ENCODE results near the gene CABLES2. TPM values are rescaled to one million over a fixed set of nuclear protein-coding genes. Genes with fewer than 3 reads are reported as not detected.

CABLES2 gene
- total and polyA plus RNA-seq, 2 of the 4 experiments (the other 2 are of a cell fraction): 1.4 to 5.1 TPM

- intact Hi-C loops (cut with micrococcal nuclease): no loop called here
- TF ChIP-seq SMC3 (IDR thresholded peaks at IDR 0.05; ENCODE audit: low read depth, low read length): no peak
- no peak for TF ChIP-seq CHD1 (IDR thresholded peaks at IDR 0.05; ENCODE audit: low read depth, low read length)
- TF ChIP-seq ELK1 (IDR thresholded peaks at IDR 0.05; ENCODE audit: borderline replicate concordance, low read depth, low read length): no peak
- TF ChIP-seq FOS (IDR thresholded peaks at IDR 0.05; ENCODE audit: low read depth, low read length): no peak
- no peak for TF ChIP-seq MAFK (IDR thresholded peaks at IDR 0.05; ENCODE audit: low read depth, low read length)
- TF ChIP-seq CEBPB (IDR thresholded peaks at IDR 0.05; ENCODE audit: low read depth, low read length): peak; percentile 5; the same call in 1 of the 2 replicates
- Histone ChIP-seq H4K5ac (ENCODE audit: low read depth, low read length) (peak overlapping the region; percentile 23; the same call in 1 of the 2 replicates), H3K56ac (ENCODE audit: extremely low read depth, insufficient read depth, low read length) (no peak overlapping the region), H3K4me2 (ENCODE audit: low read depth, low read length) (no peak overlapping the region), H2BK15ac (ENCODE audit: low read depth, low read length) (no peak overlapping the region), H2BK20ac (ENCODE audit: low read depth, low read length) (peak overlapping the region; percentile 42; the same call in 1 of the 2 replicates), H2AK5ac (ENCODE audit: low read depth, low read length) (peak overlapping the region; percentile 58; the same call in 1 of the 2 replicates), H3K4me1 (ENCODE audit: control insufficient read depth, insufficient read depth, low read length) (peaks cover 46% of the 10 kb centered on the region), H2BK120ac (ENCODE audit: low read depth, low read length) (peak overlapping the region; percentile 80), H3K79me1 (ENCODE audit: low read depth in 1 of 2, low read length in 2 of 2) (no peaks in the 10 kb centered on the region), H3K23ac (ENCODE audit: low read depth, low read length) (no peak overlapping the region), H4K20me1 (ENCODE audit: insufficient read depth, low read length) (peaks cover 12% of the 10 kb centered on the region), H2AK9ac (replicated peaks; ENCODE audit: low read depth, low read length, poor library complexity) (peak overlapping the region; percentile 88), H3K4me3 (ENCODE audit: insufficient read depth, low read depth, low read length) (no peak overlapping the region), H4K91ac (ENCODE audit: insufficient read depth, low read depth, low read length) (0 out of 2 replicates have a peak overlapping the region, but pooled peaks have one; percentile 27), H3K9me3 (ENCODE audit: control insufficient read depth, insufficient read depth, low read length) (no peaks in the 10 kb centered on the region), H2BK5ac (ENCODE audit: low read depth, low read length, poor library complexity, severe bottlenecking) (no peak overlapping the region), H3K9me1 (ENCODE audit: insufficient read depth, low read length) (peaks cover 13% of the 10 kb centered on the region; the same call in 1 of the 2 replicates), H3K27ac (ENCODE audit: insufficient read depth, low read length) (peak overlapping the region; percentile 51; the same call in 1 of the 2 replicates), H3K14ac (replicated peaks; ENCODE audit: low read depth, low read length) (0 out of 2 replicates have a peak overlapping the region, but pooled peaks have one; percentile 58), H3K4ac (ENCODE audit: low read depth, low read length) (peak overlapping the region; percentile 66), H4K8ac (ENCODE audit: low read depth in 2 of 2, low read length in 2 of 2) (peak overlapping the region in 1 of 2 experiments; percentile 64; a peak in 1 of 4 replicates), H3K36me3 (ENCODE audit: control insufficient read depth, insufficient read depth, low read length) (no peaks in the 10 kb centered on the region), H3K9ac (ENCODE audit: low read depth, low read length) (no peak overlapping the region), H3K18ac (ENCODE audit: low read depth, low read length) (peak overlapping the region; percentile 3; the same call in 1 of the 2 replicates), H3K27me3 (ENCODE audit: control insufficient read depth, insufficient read depth, low read length) (no peaks in the 10 kb centered on the region), H2AFZ (replicated peaks; ENCODE audit: low read length, poor library complexity) (peak overlapping the region; percentile 67)
- DNase-seq: peak; percentile 79
- ChIA-PET CTCF (interaction anchor here (0.6 kb wide), 1 partner anchor 68 kb away, joined by 3 read pairs; the partner anchor contains the start of gene ADRM1), POLR2A (ENCODE audit: unreplicated experiment) (interaction anchor here (0.5 kb wide), 1 partner anchor 10 kb away, joined by 3 read pairs; no protein-coding TSS in a partner anchor)
- dilution Hi-C loops (cut with HindIII; ENCODE audit: low sequenced_read_pairs, unreplicated experiment): no loop called here
- WGBS, 2 experiments (ENCODE audit: extremely low coverage in 2 of 2, insufficient read length in 1 of 2): 48% methylated on average over 8 of the region's 19 CpGs; no CpG with 5 or more reads in 1 of the 2 experiments
- BruUV-seq (replicated peaks): no TSS peak
- peak; percentile 13; the same call in 1 of the 2 replicates for ATAC-seq (ENCODE audit: low read depth)
- in situ Hi-C loops (cut with MboI; ENCODE audit: low sequenced_read_pairs): no loop called here
These were observed 36.8 kb downstream of the CABLES2 start for GRCh38 chr20:62370115-62370806.

Measured in IMR-90 (cell line).